ENCODE data around the gene SKAP1. TPM values are rescaled to one million over a fixed set of nuclear protein-coding genes. Genes with fewer than 3 reads are reported as not detected.

SKAP1 gene
- total RNA-seq, 4 donors from 2014 or later: 0.93 to 1.9 (median 1.1) TPM; not detected in 1

GRCh38 chr17:48102043-48102750, 327.8 kb downstream of the SKAP1 start:
- ATAC-seq (ENCODE audit: low FRiP score) (no peak), DNase-seq (ENCODE audit: low spot score) (no peak)
- TF ChIP-seq, protein P1, sequence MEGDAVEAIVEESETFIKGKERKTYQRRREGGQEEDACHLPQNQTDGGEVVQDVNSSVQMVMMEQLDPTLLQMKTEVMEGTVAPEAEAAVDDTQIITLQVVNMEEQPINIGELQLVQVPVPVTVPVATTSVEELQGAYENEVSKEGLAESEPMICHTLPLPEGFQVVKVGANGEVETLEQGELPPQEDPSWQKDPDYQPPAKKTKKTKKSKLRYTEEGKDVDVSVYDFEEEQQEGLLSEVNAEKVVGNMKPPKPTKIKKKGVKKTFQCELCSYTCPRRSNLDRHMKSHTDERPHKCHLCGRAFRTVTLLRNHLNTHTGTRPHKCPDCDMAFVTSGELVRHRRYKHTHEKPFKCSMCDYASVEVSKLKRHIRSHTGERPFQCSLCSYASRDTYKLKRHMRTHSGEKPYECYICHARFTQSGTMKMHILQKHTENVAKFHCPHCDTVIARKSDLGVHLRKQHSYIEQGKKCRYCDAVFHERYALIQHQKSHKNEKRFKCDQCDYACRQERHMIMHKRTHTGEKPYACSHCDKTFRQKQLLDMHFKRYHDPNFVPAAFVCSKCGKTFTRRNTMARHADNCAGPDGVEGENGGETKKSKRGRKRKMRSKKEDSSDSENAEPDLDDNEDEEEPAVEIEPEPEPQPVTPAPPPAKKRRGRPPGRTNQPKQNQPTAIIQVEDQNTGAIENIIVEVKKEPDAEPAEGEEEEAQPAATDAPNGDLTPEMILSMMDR (IDR thresholded peaks at IDR 0.05): no peak

GRCh38 chr17:48101012-48101720, 328.8 kb downstream of the SKAP1 start, which contains the start of gene CBX1:
Gene CBX1 (minus strand): TSS chr17:48101478. CDS start chr17:48077004, 24,474 bp downstream.
- TF ChIP-seq, protein P1 (IDR thresholded peaks at IDR 0.05): no peak
- DNase-seq (ENCODE audit: low spot score) (peak; percentile 48), ATAC-seq (ENCODE audit: low FRiP score) (peak; percentile 76)

DNA sequence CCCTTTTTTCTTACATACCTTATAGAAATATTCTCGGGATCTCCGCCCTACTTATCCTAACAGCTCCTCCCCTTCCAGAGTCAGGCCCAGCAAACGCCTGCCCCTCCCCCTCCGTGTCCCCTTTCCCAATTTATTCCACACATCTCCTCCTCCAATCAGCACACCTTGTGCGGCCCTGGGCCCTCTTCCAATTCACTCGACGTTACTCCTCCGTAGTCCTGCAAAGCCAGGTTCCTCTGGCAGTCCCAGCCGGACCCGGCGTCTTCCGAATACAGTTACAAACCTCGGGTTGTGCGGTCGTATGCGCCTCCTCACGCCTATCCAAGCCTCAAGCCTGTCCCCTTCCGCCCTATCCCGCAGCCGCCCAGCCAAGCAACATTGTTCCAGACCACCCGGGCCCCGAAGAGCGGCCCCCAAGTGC, 329.4 kb downstream of the SKAP1 start:
- peak; percentile 31 for DNase-seq (ENCODE audit: low spot score)
- TF ChIP-seq, protein P1 (IDR thresholded peaks at IDR 0.05): no peak

GRCh38 chr17:48100160-48100559, 329.9 kb downstream of the SKAP1 start:
- ATAC-seq (ENCODE audit: low FRiP score) (peak; percentile 56), DNase-seq (ENCODE audit: low spot score) (no peak)
- TF ChIP-seq, protein P1 (IDR thresholded peaks at IDR 0.05): no peak

More for the DNA sequence above, 329.4 kb downstream of the SKAP1 start:
- ATAC-seq (ENCODE audit: low FRiP score): peak; percentile 47

GRCh38 chr17:48095611-48096010, 334.4 kb downstream of the SKAP1 start:
- DNase-seq (ENCODE audit: low spot score) (no peak), ATAC-seq (ENCODE audit: low FRiP score) (no peak)
- TF ChIP-seq, protein P1 (IDR thresholded peaks at IDR 0.05): no peak

DNA sequence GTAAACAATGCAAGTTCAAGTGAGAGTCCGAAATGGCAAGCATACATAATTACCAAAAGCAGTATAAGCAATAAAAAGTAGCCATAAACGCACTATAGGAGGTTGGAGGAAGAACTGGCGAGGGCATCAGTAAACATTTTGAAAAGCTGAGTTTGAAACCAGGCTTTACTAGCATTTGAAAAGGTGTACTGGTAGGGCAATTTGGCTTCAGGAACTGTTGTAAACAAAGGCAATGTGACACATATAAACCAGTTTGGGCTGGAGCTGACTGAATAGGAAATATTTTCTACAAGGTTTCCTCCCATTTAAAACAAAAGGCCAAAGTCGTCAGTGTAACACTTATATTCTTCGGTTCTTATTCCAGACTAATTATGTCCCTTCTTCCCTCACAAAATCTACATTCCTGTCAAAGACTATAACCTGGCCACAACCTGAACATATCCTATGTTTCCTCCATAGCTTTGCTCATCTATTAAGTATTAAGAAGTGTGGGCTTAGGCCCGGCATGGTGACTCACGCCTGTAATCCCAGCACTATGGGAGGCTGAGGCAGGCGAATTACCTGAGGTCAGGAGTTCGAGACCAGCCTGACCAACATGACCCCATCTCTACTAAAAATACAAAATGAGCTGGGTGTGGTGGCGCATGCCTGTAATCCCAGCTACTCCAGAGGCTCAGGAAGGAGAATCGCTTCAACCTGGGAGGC, 336.5 kb downstream of the SKAP1 start:
- TF ChIP-seq, protein P1 (IDR thresholded peaks at IDR 0.05): no peak
- ATAC-seq (ENCODE audit: low FRiP score) (no peak), DNase-seq (ENCODE audit: low spot score) (no peak)

All from omental fat pad (tissue), 4 donors.